Measurements from ENCODE around the gene SPTBN1. TPM values are rescaled to one million over a fixed set of nuclear protein-coding genes. Genes with fewer than 3 reads are reported as not detected.

The SPTBN1 gene
- total RNA-seq, 2 experiments from 2014 or later = 82.9 to 109 TPM

GRCh38 chr2:54672590-54673456 lies 216.7 kb downstream of the SPTBN1 start:
- no peak overlapping the region for H3K4me3 Mint-ChIP-seq
- peaks cover 23% of the 10 kb centered on the region for H3K36me3 Mint-ChIP-seq
- no peak for ATAC-seq
- CTCF ChIA-PET = interaction anchor here (0.8 to 2.2 kb wide), 8 partner anchors 8 to 32 kb away, joined by 4 to 13 read pairs (median 4); no protein-coding TSS in a partner anchor
- no peak for DNase-seq
- no peaks in the 10 kb centered on the region for H3K9me3 Mint-ChIP-seq (ENCODE audit: low read depth)
- H3K27ac Mint-ChIP-seq = peak overlapping the region; percentile 23
- H3K4me1 Mint-ChIP-seq = peaks cover 30% of the 10 kb centered on the region
- H3K27me3 Mint-ChIP-seq = peaks cover 44% of the 10 kb centered on the region

GRCh38 chr2:54673501-54673998 lies 217.4 kb downstream of the SPTBN1 start:
- Mint-ChIP-seq H3K9me3 (ENCODE audit: low read depth) (no peaks in the 10 kb centered on the region), H3K4me1 (peaks cover 30% of the 10 kb centered on the region), H3K36me3 (peaks cover 16% of the 10 kb centered on the region), H3K27me3 (peaks cover 49% of the 10 kb centered on the region), H3K27ac (no peak overlapping the region), H3K4me3 (no peak overlapping the region)
- CTCF ChIA-PET = interaction anchor here (0.8 to 2.2 kb wide), 8 partner anchors 8 to 31 kb away, joined by 3 to 13 read pairs (median 4); no protein-coding TSS in a partner anchor
- peak; percentile 69 for DNase-seq
- peak; percentile 70 for ATAC-seq

DNA sequence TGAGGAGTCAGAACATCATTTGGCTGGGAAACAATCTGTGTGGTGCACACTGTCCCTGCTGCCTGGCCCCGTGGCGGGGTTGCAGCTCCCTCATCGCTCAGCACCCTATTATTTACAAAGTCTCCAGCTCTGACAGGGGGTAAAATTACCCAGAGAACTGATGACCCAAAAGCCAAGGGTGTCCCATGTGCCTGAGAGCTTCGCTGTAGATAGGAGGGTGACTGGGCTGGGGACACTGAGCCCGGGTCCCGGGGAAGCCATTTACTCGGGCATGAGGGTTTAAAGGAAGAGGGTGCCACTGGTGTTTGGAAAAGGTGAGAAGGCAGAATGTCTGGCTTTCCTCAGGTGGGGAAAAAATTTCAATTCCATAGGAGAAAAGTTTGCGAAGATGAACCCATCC lies 219.2 kb downstream of the SPTBN1 start:
- Mint-ChIP-seq H3K27ac (no peak overlapping the region), H3K36me3 (peaks cover 10% of the 10 kb centered on the region), H3K9me3 (ENCODE audit: low read depth) (no peaks in the 10 kb centered on the region), H3K4me3 (no peak overlapping the region), H3K4me1 (peaks cover 40% of the 10 kb centered on the region), H3K27me3 (peaks cover 56% of the 10 kb centered on the region)
- DNase-seq = no peak
- CTCF ChIA-PET = interaction anchor here (2.0 to 5.8 kb wide), 2 partner anchors 10 to 29 kb away, joined by 11 to 23 read pairs; no protein-coding TSS in a partner anchor
- no peak for ATAC-seq

DNA sequence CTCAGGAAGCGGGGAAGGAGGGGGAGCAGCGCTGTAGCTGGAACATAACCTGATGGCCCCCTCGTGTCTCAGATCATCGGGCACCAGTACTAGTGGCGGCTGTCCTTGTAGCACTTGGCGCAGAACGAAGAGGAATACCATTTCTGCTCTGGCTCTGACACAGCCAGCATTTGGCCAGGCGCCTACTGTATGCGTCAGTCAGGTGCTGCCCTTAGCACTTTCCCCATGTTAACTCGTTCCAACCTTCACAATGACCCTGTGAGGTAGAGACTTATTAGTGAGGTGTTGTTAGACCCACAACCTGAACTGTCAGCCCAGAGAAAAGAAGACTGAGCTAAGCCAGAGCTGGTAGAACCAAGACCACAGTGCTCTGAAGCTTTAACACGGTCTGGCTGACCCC lies 219.6 kb downstream of the SPTBN1 start:
- Mint-ChIP-seq H3K9me3 (ENCODE audit: low read depth) (no peaks in the 10 kb centered on the region), H3K27me3 (peaks cover 58% of the 10 kb centered on the region), H3K4me3 (no peak overlapping the region), H3K27ac (no peak overlapping the region), H3K4me1 (peaks cover 45% of the 10 kb centered on the region), H3K36me3 (peaks cover 5% of the 10 kb centered on the region)
- CTCF ChIA-PET = interaction anchor here (2.0 to 5.8 kb wide), 2 partner anchors 10 to 29 kb away, joined by 11 to 23 read pairs; no protein-coding TSS in a partner anchor
- DNase-seq (no peak), ATAC-seq (no peak)

DNA sequence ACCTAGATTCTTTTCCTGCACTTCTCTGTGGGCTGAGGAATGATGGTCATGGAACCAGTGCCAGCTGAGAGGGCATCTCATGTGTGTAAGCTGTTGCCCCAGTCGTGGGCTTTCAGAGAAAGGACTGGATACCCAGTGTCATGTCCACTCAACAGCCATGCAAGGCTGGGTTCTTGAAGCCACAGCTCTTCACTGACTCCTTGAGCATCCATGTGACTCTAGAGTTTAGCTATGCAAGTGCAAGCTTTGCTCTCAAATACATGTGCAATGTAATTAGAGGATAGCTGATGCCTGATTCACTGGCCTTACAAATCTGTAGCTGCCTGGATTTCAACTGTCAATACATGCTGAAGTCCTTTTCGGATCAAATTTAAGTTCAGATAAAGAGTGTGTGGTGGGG lies 220.5 kb downstream of the SPTBN1 start:
- Mint-ChIP-seq H3K4me3 (no peak overlapping the region), H3K27me3 (peaks cover 60% of the 10 kb centered on the region), H3K4me1 (peaks cover 54% of the 10 kb centered on the region), H3K27ac (no peak overlapping the region), H3K36me3 (no peaks in the 10 kb centered on the region), H3K9me3 (ENCODE audit: low read depth) (no peaks in the 10 kb centered on the region)
- ATAC-seq (no peak), DNase-seq (no peak)
- CTCF ChIA-PET = interaction anchor here (1.0 to 5.8 kb wide), 4 partner anchors 10 to 51 kb away, joined by 3 to 23 read pairs (median 4); no protein-coding TSS in a partner anchor

- no peak for ATAC-seq
- Mint-ChIP-seq H3K4me1 (peaks cover 57% of the 10 kb centered on the region), H3K27me3 (peaks cover 57% of the 10 kb centered on the region)
These were observed 221.5 kb downstream of the SPTBN1 start for GRCh38 chr2:54677476-54678265.

GRCh38 chr2:54678719-54679118 lies 222.6 kb downstream of the SPTBN1 start:
- Mint-ChIP-seq H3K27me3 (peaks cover 61% of the 10 kb centered on the region), H3K4me3 (no peak overlapping the region), H3K4me1 (peaks cover 55% of the 10 kb centered on the region), H3K27ac (no peak overlapping the region), H3K9me3 (ENCODE audit: low read depth) (no peaks in the 10 kb centered on the region), H3K36me3 (no peaks in the 10 kb centered on the region)
- no peak for ATAC-seq
- CTCF ChIA-PET = interaction anchor here (1.3 to 5.9 kb wide), 5 partner anchors 13 to 26 kb away, joined by 3 to 41 read pairs (median 17); no protein-coding TSS in a partner anchor
- no peak for DNase-seq

More at GRCh38 chr2:54677476-54678265, 221.5 kb downstream of the SPTBN1 start:
- H3K4me3 Mint-ChIP-seq = no peak overlapping the region
- no peaks in the 10 kb centered on the region for H3K36me3 Mint-ChIP-seq
- no peaks in the 10 kb centered on the region for H3K9me3 Mint-ChIP-seq (ENCODE audit: low read depth)
- H3K27ac Mint-ChIP-seq = no peak overlapping the region
- CTCF ChIA-PET = interaction anchor here (1.0 to 5.9 kb wide), 6 partner anchors 9 to 50 kb away, joined by 3 to 41 read pairs (median 10); no protein-coding TSS in a partner anchor
- DNase-seq = no peak

- Mint-ChIP-seq H3K36me3 (no peaks in the 10 kb centered on the region), H3K27ac (peak overlapping the region; percentile 78), H3K27me3 (peaks cover 64% of the 10 kb centered on the region), H3K4me3 (peak overlapping the region; percentile 73), H3K4me1 (peaks cover 53% of the 10 kb centered on the region), H3K9me3 (ENCODE audit: low read depth) (no peaks in the 10 kb centered on the region)
- ATAC-seq (peak; percentile 91), DNase-seq (peak; percentile 74)
- CTCF ChIA-PET = interaction anchor here (1.0 to 5.9 kb wide), 5 partner anchors 11 to 24 kb away, joined by 3 to 41 read pairs (median 17); no protein-coding TSS in a partner anchor
These were observed 224.4 kb downstream of the SPTBN1 start for GRCh38 chr2:54680397-54681041.

GRCh38 chr2:54681416-54681815 lies 225.3 kb downstream of the SPTBN1 start:
- peak overlapping the region; percentile 56 for H3K27ac Mint-ChIP-seq
- peaks cover 62% of the 10 kb centered on the region for H3K27me3 Mint-ChIP-seq
- CTCF ChIA-PET = interaction anchor here (1.9 to 5.9 kb wide), 5 partner anchors 16 to 24 kb away, joined by 6 to 41 read pairs (median 17); no protein-coding TSS in a partner anchor
- ATAC-seq (no peak), DNase-seq (no peak)
- no peaks in the 10 kb centered on the region for H3K9me3 Mint-ChIP-seq (ENCODE audit: low read depth)
- no peaks in the 10 kb centered on the region for H3K36me3 Mint-ChIP-seq
- peak overlapping the region; percentile 9 for H3K4me3 Mint-ChIP-seq
- H3K4me1 Mint-ChIP-seq = peaks cover 53% of the 10 kb centered on the region

- Mint-ChIP-seq H3K27me3 (peaks cover 54% of the 10 kb centered on the region), H3K36me3 (peaks cover 1% of the 10 kb centered on the region), H3K9me3 (ENCODE audit: low read depth) (no peaks in the 10 kb centered on the region), H3K4me1 (peaks cover 58% of the 10 kb centered on the region), H3K4me3 (no peak overlapping the region), H3K27ac (no peak overlapping the region)
- ATAC-seq = no peak
- no peak for DNase-seq
- CTCF ChIA-PET = interaction anchor here (1.0 to 5.9 kb wide), 4 partner anchors 11 to 26 kb away, joined by 4 to 41 read pairs (median 14); no protein-coding TSS in a partner anchor
These were observed 227.5 kb downstream of the SPTBN1 start for GRCh38 chr2:54683596-54683995.

- H3K27me3 Mint-ChIP-seq = peaks cover 63% of the 10 kb centered on the region
- no peak for ATAC-seq
- H3K27ac Mint-ChIP-seq = no peak overlapping the region
- H3K4me1 Mint-ChIP-seq = peaks cover 53% of the 10 kb centered on the region
- H3K4me3 Mint-ChIP-seq = no peak overlapping the region
- CTCF ChIA-PET = interaction anchor here (1.0 kb wide), 1 partner anchor 12 kb away, joined by 4 read pairs; no protein-coding TSS in a partner anchor
- H3K36me3 Mint-ChIP-seq = peaks cover 1% of the 10 kb centered on the region
- H3K9me3 Mint-ChIP-seq (ENCODE audit: low read depth) = no peaks in the 10 kb centered on the region
- no peak for DNase-seq
These were observed 229.2 kb downstream of the SPTBN1 start for GRCh38 chr2:54685263-54685775.

DNA sequence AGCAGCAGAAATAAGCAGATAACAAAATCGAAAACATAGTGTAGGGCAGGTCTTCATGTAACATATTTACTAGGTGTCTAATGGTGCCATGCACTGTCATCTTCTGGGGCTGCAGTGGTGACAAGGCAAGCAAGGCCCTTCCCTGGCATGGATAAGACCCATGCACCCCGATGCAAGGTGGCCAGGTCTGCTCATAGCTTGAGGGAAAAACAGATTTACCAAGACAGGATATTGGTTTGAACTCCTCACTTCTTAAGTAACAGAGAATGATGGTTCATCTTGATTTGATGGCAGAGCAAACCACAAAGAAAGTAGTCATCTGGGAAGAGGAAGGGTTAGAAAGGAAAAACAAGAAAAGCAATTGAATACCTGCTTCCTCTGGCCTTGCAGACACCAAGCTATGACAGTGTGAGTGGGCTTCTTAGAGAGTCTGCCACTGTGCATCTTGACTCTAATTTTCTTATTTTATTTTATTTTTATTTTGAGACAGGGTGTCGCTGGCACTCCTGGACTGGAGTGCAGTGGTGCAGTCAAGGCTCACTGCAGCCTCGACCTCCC lies 231.5 kb downstream of the SPTBN1 start:
- Mint-ChIP-seq H3K36me3 (peaks cover 1% of the 10 kb centered on the region), H3K4me1 (peaks cover 35% of the 10 kb centered on the region), H3K27me3 (peaks cover 65% of the 10 kb centered on the region), H3K27ac (no peak overlapping the region), H3K9me3 (ENCODE audit: low read depth) (no peaks in the 10 kb centered on the region), H3K4me3 (no peak overlapping the region)
- ATAC-seq (peak; percentile 53), DNase-seq (no peak)
- CTCF ChIA-PET = interaction anchor here (0.8 kb wide), 1 partner anchor 21 kb away, joined by 3 read pairs; no protein-coding TSS in a partner anchor

Measured in activated CD8-positive, alpha-beta memory T cell treated with anti-CD3 and anti-CD28 coated beads, Interleukin-2, amount 10 ng/mL, durations not matched to agents 7 days and 5 days (primary cell).